Stimulated activated CD4-positive, alpha-beta T cell treated with anti-CD3 and anti-CD28 coated beads, Interleukin-15, amount 100 ng/mL, for 24 hours (primary cell): Measurements from ENCODE around the gene PDE3B.
A peak's percentile ranks its signal among the peaks of the same experiment; 100 is the strongest.
"Not testable (repeated sequence)": the region's sequence is repeated elsewhere in the genome, so short reads cannot be mapped to it uniquely, and the experiment has no call there.

Source experiments
- DNase-seq: peaks from one replicate; pipeline ENCODE4 v3.0.0-alpha.2; 2020

PDE3B gene

DNA sequence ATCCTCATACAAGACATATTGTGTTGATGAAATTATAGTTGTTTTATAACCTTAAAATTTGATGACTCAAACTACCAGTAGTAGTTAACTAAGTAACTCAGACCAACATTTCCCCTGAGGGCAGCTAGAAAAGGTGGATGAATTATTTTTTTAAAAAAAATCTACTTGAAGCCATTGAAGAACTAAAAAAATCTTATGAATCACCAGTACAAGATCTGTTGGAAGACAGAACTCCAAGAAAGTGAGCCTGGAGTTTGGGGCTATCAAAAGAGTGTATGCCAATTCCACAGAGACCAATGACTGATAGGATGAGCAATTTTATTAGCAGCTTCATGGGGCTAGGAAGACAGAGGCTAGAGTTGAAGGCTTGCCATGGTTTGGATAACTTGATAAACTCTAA is 176.0 kb downstream of the PDE3B start:
- DNase-seq: no peak

DNA sequence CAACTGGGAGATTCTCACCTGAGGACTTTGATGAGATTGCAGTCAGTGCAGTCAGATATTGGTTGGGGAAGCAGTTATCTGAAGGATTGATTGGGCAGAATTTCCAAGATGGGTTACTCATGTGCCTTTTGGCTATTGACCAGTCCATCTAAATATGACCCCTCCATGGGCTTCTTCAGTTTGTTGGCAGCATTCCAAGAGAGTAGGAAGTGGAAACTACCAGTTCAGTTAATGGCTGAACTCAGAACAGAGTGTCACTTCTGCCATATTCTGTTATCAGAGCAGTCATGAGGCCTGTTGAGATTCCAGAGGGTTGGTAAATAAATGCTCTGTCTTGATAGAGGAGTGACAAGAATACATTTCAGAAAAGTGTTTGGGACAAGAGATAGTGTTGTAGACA is 177.4 kb downstream of the PDE3B start:
- no peak for DNase-seq

GRCh38 chr11:14826600-14826999 is 183.0 kb downstream of the PDE3B start:
- no peak for DNase-seq

DNA sequence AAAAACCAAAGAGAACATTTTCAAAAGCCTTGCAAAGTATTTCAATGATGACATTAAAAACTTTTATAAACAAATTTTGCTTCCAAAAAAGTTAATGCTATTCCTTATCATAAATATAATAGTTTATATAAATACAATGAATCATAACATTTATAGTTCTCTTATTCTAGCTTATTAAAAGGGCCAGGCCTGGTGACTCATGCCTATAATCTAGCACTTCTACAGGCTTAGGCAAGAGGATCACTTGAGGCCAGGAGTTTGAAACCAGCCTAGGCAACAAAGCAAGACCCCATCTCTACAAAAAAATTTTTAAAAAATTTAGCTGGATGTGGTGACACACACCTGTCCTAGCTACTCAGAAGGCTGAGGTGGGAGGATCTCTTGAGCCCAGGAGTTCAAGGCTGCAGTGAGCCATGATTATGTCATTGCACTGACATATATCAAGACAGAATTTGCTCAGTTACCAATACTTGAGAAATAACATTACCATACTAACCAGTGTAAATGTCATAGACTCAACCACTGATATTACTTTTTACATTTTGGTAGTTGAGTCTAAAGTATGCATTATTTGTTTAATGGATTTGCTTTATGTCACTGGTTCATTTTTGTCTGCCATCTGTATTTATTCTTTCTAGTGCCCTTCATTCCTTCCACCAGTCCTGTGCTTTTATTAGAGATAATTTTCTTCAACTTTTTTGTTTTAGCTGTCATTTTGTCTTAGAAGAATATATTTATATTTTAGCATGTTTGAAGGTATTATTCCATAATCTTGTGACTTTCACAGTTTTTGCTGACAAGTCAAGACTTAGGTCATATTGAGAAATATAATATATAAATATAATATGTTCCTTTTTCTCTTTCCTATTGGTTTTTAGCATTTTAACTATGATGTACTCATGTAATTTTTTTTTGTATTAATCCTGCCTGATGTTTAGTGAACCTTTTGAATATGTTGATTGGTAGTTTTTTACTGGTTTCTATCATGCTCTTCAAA is 192.2 kb downstream of the PDE3B start:
- DNase-seq: no peak

DNA sequence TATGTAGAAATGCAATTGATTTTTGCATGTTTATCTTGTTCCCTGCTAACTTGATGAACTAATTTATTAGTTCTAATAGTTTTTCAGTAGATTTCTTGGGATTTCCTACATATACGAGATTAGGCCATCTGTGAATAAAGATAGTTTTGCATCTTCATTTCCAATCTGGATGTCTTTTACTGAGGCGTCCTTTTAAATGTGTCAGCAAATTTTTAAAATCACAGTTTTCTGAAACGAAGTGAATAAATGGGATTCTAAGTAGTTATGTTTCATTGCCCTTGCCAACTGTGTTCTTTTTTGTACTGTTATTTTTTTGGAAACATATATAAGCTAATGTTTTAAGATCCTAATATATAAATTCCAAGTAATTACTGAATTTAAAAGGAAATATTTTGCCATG is 198.4 kb downstream of the PDE3B start:
- DNase-seq: no peak

- DNase-seq: no peak
Observed at GRCh38 chr11:14852571-14853177, 209.1 kb downstream of the PDE3B start.

DNA sequence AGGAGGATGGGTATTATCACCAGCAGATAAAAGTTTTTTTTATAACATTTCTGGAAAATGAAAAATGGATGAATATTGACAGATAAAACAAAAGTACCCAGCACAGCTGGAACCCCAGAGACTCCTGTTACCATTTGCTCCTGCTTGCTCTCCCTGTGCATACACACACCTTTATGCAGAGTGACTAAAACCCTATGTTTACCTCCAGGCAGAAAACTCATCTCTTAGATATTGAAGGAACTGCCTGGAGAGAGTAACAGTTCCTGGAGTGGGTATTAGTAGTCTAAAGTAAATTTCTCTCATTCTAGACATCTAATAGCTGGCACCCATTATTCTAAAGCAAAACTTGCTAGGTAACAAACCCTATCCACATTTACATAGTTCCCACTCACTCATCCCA is 210.5 kb downstream of the PDE3B start:
- no peak for DNase-seq

DNA sequence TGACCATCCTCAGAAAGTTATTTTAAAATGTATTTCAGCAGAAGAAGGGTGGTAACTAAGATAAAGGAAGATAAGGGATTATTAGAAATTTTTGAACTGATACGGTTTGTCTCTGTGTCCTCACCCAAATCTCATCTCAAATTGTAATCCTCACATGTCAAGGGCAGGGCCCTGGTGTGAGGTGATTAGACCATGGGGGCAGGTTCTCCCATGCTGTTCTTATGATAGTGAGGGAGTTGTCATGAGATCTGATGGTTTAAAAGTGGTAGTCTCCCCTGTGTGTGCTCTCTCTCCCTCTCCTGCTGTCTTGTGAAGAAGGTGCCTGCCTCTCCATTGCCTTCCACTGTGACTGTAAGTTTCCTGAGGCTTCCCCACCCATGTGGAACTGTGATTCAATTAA is 212.3 kb downstream of the PDE3B start:
- no peak for DNase-seq

- no peak for DNase-seq
Observed at GRCh38 chr11:14857621-14858020, 214.0 kb downstream of the PDE3B start.

DNA sequence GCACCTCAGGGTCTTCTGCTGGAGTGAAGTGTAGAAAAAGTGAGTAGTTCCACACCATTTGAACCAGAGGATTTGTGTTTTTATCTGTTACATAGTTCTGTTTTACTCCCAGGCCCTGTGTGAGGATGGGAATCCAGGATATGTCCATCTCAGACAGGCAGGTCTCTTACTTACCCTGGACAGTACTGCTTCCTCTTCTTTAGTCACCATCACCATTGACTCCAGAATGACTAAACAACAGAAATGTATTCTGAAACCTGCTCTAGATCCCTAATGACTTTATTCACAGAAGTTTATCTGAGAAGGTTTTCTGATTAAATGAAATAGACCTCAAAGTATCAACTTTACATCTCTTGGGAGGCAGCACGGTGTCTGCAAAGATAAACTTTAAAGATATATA is 214.8 kb downstream of the PDE3B start:
- DNase-seq: no peak

GRCh38 chr11:14860511-14860910 is 216.9 kb downstream of the PDE3B start:
- DNase-seq: no peak

- no peak for DNase-seq
Observed at GRCh38 chr11:14861680-14862079, 218.1 kb downstream of the PDE3B start.

DNA sequence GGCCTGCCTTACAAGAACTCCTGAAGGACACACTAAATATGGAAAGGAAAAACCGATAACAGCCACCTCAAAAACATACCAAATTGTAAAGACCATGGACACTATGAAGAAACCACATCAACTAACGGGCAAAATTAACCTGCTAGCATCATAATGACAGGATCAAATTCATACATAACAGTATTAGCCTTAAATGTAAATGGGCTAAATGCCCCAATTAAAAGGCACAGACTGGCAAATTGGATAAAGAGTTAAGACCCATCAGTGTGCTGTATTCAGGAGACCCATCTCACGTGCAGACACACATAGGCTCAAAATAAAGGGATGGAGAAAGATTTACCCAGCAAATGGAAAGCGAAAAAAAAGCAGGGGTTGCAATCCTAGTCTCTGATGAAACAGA is 220.2 kb downstream of the PDE3B start:
- not testable (repeated sequence) for DNase-seq

DNA sequence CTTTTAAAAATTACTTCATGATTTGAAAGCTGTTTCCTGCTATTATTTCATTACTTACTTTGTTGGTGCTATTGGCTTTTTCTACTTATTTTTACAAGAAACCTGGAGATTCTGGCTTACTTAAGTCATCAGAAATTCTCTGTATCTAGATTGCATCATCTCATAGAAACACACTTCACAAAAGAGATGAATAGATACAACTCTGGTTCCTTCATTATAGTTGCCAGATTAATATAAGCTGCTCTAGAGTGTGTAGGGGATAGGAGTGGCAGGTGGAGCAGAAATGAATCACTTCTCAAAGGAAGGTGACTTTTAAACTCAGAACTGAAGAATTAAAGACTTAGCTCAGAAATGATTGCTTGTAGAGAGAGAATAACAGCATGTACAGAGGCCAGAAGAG is 228.4 kb downstream of the PDE3B start:
- no peak for DNase-seq

DNA sequence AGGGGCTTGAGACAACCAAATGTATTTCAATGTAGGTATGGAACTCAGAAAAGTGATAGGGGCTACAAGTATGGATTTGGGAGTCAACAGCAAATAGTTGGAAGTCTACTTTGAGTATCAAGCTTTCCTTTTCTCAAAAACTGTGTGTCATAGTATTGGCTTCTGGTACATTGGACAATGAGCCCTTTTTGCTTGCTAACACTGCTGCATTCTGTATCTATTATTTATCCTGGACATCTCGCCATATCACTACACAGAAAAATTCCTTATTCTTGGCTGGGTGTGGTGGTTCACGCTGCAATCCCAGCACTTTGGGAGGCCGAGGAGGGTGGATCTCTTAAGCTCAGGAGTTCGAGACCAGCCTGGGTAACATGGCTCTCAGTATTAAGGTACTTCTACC is 230.0 kb downstream of the PDE3B start:
- no peak for DNase-seq

DNA sequence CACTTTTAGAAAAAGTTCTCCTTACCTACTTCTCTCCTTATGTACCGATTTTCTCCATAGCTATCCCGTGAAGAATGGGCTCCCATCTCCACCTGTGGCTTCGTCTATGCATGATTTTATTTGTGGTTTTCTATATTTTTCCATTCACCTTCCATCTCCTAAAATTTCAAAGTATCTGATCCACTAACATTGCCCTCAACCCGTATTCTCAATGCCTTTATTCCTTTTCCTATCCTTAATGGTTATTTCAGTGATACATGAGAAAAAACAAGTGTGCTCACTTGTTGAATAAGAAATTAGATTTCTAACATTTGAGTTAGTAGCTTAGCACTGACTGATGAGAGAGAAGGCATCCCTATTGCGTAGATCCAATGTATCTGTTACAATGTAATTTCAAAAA is 231.6 kb downstream of the PDE3B start:
- no peak for DNase-seq

DNA sequence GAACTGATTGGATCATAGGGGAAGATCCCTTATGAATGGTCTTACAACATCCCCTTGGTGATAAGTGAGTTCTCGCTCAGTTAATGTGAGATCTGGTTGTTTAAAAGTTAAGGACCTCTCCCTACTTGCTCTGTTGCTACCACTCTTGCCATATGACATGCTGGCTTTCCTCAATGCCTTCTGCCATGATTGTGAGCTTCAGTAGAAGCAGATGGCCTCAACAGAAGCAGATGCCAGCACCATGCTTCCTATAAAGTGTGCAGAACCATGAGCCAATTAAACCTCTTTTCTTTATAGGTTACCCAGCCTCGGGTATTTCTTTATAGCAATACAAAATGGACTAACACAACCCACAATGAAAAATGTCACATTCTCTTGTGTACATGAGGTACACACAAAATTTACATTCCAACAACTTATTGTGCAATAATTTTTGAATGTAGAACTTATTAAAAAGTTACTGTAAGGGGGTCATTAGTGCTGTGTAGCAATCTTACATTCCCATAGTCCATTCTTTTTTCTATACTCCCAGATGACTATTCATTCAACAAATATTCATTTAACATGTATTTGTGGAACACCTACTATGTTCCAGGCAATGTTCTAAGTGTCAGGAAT is 238.1 kb downstream of the PDE3B start:
- no peak for DNase-seq

- no peak for DNase-seq
Observed at GRCh38 chr11:14882196-14882595, 238.6 kb downstream of the PDE3B start.

DNA sequence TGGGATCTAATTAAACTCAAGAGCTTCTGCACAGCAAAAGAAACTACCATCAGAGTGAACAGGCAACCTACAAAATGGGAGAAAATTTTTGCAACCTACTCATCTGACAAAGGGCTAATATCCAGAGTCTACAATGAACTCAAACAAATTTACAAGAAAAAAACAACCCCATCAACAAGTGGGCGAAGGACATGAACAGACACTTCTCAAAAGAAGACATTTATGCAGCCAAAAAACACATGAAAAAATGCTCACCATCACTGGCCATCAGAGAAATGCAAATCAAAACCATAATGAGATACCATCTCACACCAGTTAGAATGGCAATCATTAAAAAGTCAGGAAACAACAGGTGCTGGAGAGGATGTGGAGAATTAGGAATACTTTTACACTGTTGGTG is 240.1 kb downstream of the PDE3B start:
- DNase-seq: not testable (repeated sequence)

DNA sequence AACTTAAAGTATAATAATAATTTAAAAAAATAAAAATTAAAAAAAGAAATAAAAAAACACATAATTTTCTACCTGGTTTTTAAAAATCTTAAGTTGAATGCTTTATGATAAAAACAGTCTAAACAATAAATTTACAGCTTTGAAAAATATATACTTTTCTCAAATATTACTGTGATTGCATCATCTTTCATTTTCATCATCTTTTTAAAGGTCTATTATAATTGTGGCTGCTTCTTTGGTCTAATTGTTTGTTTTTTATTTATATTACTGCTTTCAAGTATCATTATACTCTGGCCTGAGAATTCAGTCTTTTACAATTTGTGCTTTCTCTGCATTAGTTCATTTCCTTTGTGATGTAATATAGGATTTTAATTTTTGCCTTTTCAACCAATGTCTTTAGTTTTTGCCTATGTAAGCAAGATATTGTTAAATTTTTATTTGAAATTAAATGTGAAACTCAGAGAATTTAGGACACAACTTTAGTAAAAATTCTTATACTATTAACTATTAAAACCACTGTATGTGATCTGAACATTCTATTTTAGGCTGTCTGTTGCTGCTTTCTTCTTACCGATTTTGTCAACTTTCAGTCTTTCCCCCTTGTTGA is 241.2 kb downstream of the PDE3B start:
- no peak for DNase-seq

GRCh38 chr11:14886513-14886912 is 242.9 kb downstream of the PDE3B start:
- no peak for DNase-seq

- DNase-seq: peak; percentile 88
Observed at GRCh38 chr11:14891143-14892035, 247.8 kb downstream of the PDE3B start.
